ENCODE data around the gene DNAH2.

DNAH2 gene

DNA sequence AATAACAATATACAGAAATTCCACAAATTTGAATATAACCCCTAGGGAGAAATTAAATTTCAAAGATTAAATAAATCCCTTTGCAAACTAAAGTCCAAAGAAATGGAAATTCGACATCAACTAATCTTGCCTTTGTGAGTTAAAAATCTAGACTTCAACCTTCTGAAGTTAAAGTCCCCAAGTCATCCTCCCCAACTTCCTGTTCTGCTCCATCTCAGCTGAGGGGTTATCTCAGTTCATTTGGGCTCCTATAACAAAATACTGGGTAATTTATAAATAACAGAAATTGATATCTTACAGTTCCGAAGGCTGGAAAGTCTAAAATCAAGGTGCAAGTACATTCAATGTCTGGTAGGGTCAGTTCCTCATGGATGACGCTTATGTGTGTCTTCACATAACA is 93.7 kb downstream of the DNAH2 start:
- Histone ChIP-seq H3K4me1 (ENCODE audit: insufficient read depth, low read length, severe bottlenecking) (no peaks in the 10 kb centered on the region), H3K4me2 (ENCODE audit: low read length) (no peak overlapping the region), H3K9me2 (ENCODE audit: low read depth, low read length) (no peaks in the 10 kb centered on the region), H3K4me3 (ENCODE audit: low read depth, low read length, poor library complexity, severe bottlenecking) (no peak overlapping the region), H3K27ac (ENCODE audit: low read depth, low read length, poor library complexity, severe bottlenecking) (no peak overlapping the region), H3F3A (ENCODE audit: insufficient read depth, low read length) (no peaks in the 10 kb centered on the region), H3K9me3 (ENCODE audit: low read length) (no peaks in the 10 kb centered on the region), H3K9ac (ENCODE audit: low read length) (no peak overlapping the region), H3K27me3 (ENCODE audit: insufficient read depth, low read length) (0 out of 2 replicates have a peak, but pooled peaks cover 1% of the 10 kb centered on the region), H2AFZ (ENCODE audit: low read length) (no peak overlapping the region), H3K36me3 (ENCODE audit: insufficient read depth, low read length) (no peaks in the 10 kb centered on the region), H3K79me2 (ENCODE audit: insufficient read depth, low read length) (no peaks in the 10 kb centered on the region), H4K20me1 (ENCODE audit: insufficient read depth, low read length) (no peaks in the 10 kb centered on the region)
- TF ChIP-seq CTCF (IDR thresholded peaks at IDR 0.05; ENCODE audit: low read length) (no peak), EZH2 (IDR thresholded peaks at IDR 0.05; ENCODE audit: borderline replicate concordance, low read length) (no peak)

DNA sequence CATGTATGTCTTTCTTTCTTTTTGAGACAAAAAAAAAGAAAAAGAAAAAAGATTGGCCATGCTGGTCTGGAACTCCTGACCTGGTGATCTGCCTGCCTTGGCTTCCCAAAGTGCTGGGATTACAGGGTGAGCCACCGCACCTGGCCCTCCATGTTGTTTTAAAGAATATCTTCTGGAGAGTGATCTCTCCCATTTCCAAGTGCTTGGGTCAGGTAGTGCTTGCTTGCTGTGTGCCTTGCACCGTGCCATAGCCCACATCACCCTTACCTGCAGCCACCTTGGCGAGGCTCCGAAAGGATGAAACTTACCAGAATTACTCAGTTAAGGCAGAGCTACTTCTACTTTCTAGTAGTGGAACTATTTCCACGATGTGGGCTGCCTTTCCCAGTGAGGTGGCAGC is 97.4 kb downstream of the DNAH2 start:
- H2AFZ ChIP-seq (ENCODE audit: low read length) = no peak overlapping the region
- no peak overlapping the region for H3K4me2 ChIP-seq (ENCODE audit: low read length)
- no peaks in the 10 kb centered on the region for H3K36me3 ChIP-seq (ENCODE audit: insufficient read depth, low read length)
- no peaks in the 10 kb centered on the region for H3K9me3 ChIP-seq (ENCODE audit: low read length)
- no peaks in the 10 kb centered on the region for H3K4me1 ChIP-seq (ENCODE audit: insufficient read depth, low read length, severe bottlenecking)
- no peak for TF ChIP-seq CTCF (IDR thresholded peaks at IDR 0.05; ENCODE audit: low read length)
- TF ChIP-seq EZH2 (IDR thresholded peaks at IDR 0.05; ENCODE audit: borderline replicate concordance, low read length) = no peak
- H3K27me3 ChIP-seq (ENCODE audit: insufficient read depth, low read length) = peaks cover 7% of the 10 kb centered on the region; the same call in 1 of the 2 replicates
- H3K9me2 ChIP-seq (ENCODE audit: low read depth, low read length) = no peaks in the 10 kb centered on the region
- no peak overlapping the region for H3K4me3 ChIP-seq (ENCODE audit: low read depth, low read length, poor library complexity, severe bottlenecking)
- no peaks in the 10 kb centered on the region for H3K79me2 ChIP-seq (ENCODE audit: insufficient read depth, low read length)
- H3K9ac ChIP-seq (ENCODE audit: low read length) = no peak overlapping the region
- no peak overlapping the region for H3K27ac ChIP-seq (ENCODE audit: low read depth, low read length, poor library complexity, severe bottlenecking)
- no peaks in the 10 kb centered on the region for H3F3A ChIP-seq (ENCODE audit: insufficient read depth, low read length)
- no peaks in the 10 kb centered on the region for H4K20me1 ChIP-seq (ENCODE audit: insufficient read depth, low read length)

DNA sequence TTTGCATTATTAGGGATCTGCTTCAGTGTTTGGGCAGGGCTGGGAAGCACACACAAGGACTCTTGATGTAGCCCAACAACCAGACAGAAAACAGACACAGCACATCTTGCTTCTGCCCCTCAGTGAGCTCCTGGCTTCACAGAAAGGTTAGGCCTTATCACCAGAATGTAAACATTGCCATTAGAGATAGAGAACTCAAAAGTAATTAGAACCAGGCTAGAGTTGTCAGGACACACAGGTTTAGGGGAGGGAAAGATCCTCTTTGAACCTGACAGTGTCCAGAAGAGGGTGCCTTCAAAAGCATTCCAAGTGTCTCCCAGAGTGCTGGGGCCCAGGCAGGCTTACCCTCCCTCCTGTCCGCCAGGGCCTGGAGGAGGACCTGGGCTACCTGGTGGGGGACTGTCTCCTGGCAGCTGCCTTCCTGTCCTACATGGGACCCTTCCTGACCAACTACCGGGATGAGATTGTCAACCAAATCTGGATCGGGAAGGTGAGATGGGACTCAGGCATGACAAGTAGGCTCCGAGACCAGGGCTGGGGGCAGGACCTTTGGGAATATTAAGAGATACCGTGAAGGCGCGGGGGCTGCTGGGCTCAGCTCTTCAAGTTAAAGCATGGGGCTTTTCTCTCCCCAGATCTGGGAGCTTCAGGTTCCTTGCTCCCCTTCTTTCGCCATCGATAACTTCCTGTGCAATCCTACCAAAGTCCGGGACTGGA is 99.5 kb downstream of the DNAH2 start:
- TF ChIP-seq EZH2 (IDR thresholded peaks at IDR 0.05; ENCODE audit: borderline replicate concordance, low read length) (no peak), CTCF (IDR thresholded peaks at IDR 0.05; ENCODE audit: low read length) (no peak)
- Histone ChIP-seq H4K20me1 (ENCODE audit: insufficient read depth, low read length) (no peaks in the 10 kb centered on the region), H3K9me3 (ENCODE audit: low read length) (no peaks in the 10 kb centered on the region), H3F3A (ENCODE audit: insufficient read depth, low read length) (no peaks in the 10 kb centered on the region), H3K9ac (ENCODE audit: low read length) (no peak overlapping the region), H2AFZ (ENCODE audit: low read length) (no peak overlapping the region), H3K36me3 (ENCODE audit: insufficient read depth, low read length) (no peaks in the 10 kb centered on the region), H3K4me3 (ENCODE audit: low read depth, low read length, poor library complexity, severe bottlenecking) (no peak overlapping the region), H3K79me2 (ENCODE audit: insufficient read depth, low read length) (no peaks in the 10 kb centered on the region), H3K27me3 (ENCODE audit: insufficient read depth, low read length) (peaks cover 7% of the 10 kb centered on the region; the same call in 1 of the 2 replicates), H3K4me2 (ENCODE audit: low read length) (no peak overlapping the region), H3K4me1 (ENCODE audit: insufficient read depth, low read length, severe bottlenecking) (no peaks in the 10 kb centered on the region), H3K27ac (ENCODE audit: low read depth, low read length, poor library complexity, severe bottlenecking) (no peak overlapping the region), H3K9me2 (ENCODE audit: low read depth, low read length) (no peaks in the 10 kb centered on the region)
